HG03520 (cell line): ENCODE results near the gene CD177.
"Not testable (repeated sequence)": the region's sequence is repeated elsewhere in the genome, so short reads cannot be mapped to it uniquely, and the experiment has no call there.

Source experiments
- ATAC-seq: cut with Tn5 transposase; IDR thresholded peaks from one replicate; pipeline ENCODE4 v1.9.1; 2021; ENCODE audit warnings: mild to moderate bottlenecking, moderate library complexity; ENCODE audit not compliant: unreplicated experiment

Gene CD177

GRCh38 chr19:43332058-43332922, 21.2 kb upstream of the CD177 start:
- ATAC-seq, result no peak

- ATAC-seq, result not testable (repeated sequence)
Measured at GRCh38 chr19:43336508-43336907, 17.0 kb upstream of the CD177 start.

DNA sequence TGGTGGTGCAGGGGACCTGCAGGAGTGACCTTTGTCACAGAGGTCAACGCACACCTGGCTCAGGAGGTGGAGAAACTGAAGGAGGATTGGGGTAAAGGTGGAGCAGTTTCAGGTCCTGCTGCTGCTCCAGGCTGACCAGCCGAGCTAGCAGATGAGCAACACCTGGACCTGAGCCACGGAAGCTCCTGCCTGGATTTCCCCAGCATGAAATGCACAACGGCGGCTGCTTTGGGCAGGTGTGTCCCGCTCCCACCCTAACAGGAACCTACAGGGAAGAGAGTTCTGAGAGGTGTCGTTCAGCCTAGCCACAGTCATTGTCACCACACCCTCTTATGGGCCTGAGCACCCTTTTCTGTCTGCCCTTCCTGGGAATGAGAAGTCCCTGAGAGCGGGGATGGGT, 15.7 kb upstream of the CD177 start:
- no peak for ATAC-seq

DNA sequence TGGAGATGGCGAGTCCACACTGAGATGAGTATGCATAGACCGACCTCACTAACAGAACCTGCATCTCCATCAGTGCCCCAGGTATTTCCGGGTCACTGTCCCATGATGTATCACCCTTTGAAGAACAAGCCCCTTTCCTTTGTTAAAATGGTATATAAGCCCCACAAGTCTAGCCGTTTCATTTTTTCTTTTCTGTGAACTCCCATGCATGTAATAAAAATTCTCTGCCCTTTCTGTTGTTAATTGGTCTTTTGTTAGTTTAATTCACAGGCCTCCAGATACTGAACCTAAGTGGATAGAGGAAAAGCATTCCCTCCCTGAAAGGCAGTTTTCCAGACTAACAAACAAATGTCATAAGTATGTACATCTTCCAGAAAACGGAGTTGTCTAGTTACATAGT, 15.0 kb upstream of the CD177 start:
- no peak for ATAC-seq

- not testable (repeated sequence) for ATAC-seq
Measured at GRCh38 chr19:43339243-43339930, 14.1 kb upstream of the CD177 start.

DNA sequence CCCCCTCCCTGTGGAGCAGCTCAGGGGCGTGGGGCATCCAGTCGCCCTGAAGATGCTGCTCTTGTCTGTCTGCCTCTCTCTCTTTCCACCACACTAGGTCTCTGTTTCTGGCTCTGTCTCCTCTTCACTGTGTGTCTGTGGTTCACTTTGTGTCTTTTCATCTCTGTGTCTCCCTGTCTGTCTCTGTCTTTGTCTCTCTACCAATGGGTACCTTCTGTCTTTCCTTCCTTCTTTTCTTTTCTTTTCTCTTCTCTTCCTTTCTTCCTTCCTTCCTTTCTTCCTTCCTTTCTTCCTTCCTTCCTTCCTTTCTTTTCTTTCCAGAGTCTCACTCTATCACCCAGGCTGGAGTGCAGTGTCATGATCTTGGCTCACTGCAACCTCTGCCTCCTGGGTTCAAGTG, 13.4 kb upstream of the CD177 start:
- not testable (repeated sequence) for ATAC-seq

GRCh38 chr19:43341098-43341497, 12.4 kb upstream of the CD177 start:
- ATAC-seq, result not testable (repeated sequence)

DNA sequence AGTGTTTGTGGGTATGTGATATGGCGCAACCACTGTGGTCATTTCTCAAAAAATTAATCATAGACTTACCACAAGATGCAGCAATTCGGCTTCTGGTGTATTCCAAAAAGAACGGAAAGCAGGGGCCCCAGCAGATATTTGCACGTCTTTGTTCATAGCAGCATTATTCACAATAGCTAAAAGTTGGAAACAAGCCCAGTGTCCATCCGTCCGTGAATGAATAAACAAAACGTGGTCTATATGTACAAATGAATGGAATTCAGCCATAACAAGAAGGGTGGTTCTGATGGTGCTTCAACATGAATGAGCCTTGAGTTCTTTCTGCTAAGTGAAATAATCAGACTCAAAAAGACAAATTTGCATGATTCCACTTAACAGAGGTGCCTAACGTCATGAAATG, 11.4 kb upstream of the CD177 start:
- not testable (repeated sequence) for ATAC-seq

GRCh38 chr19:43344347-43344925, 9.1 kb upstream of the CD177 start:
- ATAC-seq, result not testable (repeated sequence)

DNA sequence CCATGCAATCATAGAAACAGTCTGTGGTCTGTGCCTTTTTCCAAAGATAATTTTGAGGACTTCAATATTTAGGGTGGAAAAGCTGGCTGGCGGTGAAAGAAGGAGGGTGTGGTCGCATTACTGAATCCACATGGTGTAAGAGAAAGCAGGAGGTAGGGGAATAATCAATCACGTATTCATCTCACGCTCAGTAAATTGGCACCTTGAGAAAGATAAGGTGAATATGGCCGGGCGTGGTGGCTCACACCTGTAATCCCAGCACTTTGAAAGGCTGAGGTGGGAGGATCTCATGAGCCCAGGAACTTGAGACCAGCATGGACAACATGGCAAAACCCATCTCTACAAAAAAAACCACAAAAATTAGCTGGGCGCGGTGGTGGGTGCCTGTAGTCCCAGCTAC, 3.7 kb upstream of the CD177 start:
- ATAC-seq, result not testable (repeated sequence)

DNA sequence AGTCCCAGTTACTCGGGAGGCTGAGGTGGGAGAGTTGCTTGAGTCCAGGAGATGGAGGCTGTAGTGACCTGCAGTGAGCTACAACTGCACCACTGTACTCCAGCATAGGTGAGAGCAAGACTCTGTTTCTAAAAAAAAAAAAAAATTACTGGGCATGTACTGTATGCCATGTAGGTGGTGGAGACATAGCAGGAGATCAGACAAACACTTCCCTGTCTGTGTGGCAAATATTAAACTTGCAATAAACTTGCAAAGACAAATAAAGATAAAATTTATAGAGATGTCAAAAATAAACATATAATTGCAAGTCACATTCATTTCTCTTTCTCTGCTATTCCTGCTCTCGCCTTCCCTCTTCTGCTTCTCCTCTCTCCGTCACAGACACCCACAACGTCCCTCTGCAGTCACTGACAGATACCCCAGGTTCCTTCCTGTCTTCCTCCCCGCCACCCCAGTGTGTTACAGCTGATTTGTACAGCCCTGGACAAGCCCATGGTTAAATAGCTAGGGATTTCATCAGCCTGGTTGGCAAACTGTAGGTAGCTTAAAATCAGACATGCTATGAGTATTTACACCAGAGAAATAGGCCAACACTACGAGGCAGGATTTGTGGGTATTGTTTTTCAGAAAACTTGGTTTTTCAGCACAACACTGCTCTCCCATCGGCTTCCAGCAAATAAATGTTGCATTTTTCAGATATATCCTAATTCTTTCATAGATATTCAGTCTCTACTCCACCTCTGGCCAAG, 1.3 kb upstream of the CD177 start:
- no peak for ATAC-seq

DNA sequence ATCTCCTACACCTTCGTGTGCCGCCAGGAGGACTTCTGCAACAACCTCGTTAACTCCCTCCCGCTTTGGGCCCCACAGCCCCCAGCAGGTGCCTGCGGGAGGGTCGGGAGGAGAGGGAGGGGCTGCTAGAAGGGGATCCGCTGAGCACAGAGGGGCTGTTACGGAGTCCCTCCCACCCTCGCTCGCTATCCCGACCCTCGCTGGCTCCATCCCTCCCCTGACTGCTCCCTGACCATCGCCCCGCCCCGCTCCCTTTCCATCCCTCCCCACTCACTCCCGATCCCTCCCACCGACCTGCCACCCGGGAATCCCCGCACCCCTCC, 780 bp downstream of the CD177 start:
- ATAC-seq, result no peak

GRCh38 chr19:43356749-43357148, 3.3 kb downstream of the CD177 start:
- ATAC-seq, result not testable (repeated sequence)

DNA sequence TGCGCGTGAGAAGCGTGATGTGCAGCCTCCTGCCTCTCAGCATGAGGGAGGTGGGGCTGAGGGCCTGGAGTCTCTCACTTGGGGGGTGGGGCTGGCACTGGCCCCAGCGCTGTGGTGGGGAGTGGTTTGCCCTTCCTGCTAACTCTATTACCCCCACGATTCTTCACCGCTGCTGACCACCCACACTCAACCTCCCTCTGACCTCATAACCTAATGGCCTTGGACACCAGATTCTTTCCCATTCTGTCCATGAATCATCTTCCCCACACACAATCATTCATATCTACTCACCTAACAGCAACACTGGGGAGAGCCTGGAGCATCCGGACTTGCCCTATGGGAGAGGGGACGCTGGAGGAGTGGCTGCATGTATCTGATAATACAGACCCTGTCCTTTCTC, 8.7 kb downstream of the CD177 start:
- no peak for ATAC-seq

GRCh38 chr19:43362745-43363144, 9.3 kb downstream of the CD177 start:
- no peak for ATAC-seq

DNA sequence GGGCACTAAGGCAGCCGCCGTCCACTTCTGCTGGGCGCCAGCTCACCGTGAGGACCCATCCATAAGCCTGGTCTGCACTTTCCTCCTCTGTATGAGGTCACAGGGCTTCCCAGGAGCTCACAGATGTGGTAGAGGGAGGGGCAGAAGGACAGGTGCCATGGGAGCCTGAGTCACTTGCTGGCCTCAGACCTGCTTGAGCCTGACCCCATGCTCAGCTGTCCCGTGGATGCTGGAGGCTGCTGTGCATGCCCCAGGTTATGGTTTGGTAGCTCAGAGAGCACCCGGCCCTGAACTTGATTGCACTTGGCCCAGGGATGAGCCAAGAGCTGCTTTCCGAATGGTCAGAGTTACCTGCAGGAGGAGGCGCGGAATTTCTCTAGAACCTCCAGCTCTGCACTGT, 12.2 kb downstream of the CD177 start:
- ATAC-seq, result not testable (repeated sequence)

DNA sequence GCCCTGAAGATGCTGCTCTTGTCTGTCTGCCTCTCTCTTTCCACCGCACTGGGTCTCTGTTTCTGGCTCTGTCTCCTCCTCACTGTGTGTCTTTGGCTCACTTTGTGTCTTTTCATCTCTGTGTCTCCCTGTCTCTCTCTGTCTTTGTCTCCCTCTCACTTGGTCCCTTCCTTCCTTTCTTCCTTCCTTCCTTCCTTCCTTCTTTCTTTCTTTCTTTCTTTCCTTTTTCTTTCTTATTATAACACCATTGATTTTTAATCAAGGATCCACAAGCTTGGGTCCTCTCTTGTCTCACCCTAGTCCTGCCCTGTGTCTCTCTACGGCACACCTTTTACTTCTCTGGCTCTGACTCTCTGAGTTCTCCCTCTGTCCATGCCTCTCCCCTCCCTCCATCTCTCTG, 14.3 kb downstream of the CD177 start:
- ATAC-seq, result no peak

- ATAC-seq, result not testable (repeated sequence)
Measured at GRCh38 chr19:43368897-43369296, 15.4 kb downstream of the CD177 start.

DNA sequence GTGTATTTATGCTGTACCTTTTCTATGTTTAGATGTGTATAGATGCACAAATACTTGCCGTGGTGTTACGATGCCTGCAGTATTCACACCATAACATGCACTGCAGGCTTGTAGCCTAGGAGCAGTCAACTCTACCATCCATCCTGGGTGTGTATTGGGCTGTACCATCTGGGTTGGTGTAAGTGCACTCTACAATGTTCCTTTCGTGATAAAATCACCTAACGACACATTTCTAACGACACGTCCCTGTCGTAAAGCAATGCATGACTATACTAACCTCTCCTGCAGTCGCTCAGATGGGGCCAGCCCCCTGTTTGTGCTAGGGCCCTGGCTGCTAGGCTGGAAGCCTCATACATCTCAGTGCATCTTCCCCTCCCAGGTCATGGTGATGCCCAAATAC, 18.4 kb downstream of the CD177 start:
- ATAC-seq, result no peak

DNA sequence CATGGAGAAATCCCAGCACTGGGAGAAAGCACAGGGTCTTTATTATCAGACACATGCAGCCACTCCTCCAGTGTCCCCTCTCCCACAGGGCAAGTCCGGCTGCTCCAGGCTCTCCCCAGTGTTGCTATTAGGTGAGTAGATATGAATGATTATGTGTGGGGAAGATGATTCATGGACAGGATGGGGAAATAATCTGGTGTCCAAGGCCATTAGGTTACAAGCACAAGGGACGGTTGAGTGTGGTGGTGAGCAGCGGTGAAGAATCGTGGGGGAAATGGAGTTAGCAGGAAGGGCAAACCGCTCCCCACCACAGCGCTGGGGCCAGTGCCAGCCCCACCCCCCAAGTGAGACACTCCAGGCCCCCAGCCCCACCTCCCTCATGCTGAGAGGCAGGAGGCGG, 19.0 kb downstream of the CD177 start:
- no peak for ATAC-seq

DNA sequence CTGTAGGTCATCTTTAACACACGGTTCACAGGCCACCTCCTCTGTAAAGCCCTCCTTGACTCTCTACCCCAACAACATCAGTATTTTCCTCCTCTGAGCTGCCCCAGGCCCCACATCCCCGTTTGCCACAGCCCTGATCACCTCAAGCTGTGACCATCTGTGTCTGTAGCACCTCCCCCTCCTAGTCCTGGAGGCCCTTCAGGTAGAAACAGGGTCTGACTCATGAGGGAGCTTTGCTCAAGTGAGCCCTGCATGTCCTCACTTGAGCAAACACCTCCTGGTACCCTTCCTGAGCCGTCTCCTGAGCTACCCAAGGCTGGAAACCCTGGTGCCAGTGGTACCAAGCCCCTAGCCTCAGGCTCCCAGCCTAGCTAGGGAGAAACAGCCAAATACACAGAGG, 24.1 kb downstream of the CD177 start:
- ATAC-seq, result not testable (repeated sequence)
